HepG2 (cell line): ENCODE results near the gene MYL11. TPM values are rescaled to one million over a fixed set of nuclear protein-coding genes. Genes with fewer than 3 reads are reported as not detected.

ENCODE experiments used
- ARNT2 ChIP-seq: sonication (generic); formaldehyde crosslinking; IDR thresholded peaks from 2 replicates; pipeline ENCODE4 v1.8.0; 2022; ENCODE audit warnings: mild to moderate bottlenecking, low read depth, missing genetic modification reagents, moderate library complexity
- FOXA1 ChIP-seq, 2 experiments: fragments of 450-650 bp in 1 of 2; sonication (generic) in 1 of 2; formaldehyde crosslinking in 1 of 2; IDR thresholded peaks; 2 replicates each; pipeline versions ENCODE4 v1.4.0 to v1.6.1; 2016 to 2020; ENCODE audit warnings: missing genetic modification reagents in 1 of 2
- IKZF1 ChIP-seq: fragments of 450-650 bp; IDR thresholded peaks from 2 replicates; pipeline ENCODE4 v1.7.1; 2016
- IKZF4 ChIP-seq: sonication (generic); formaldehyde crosslinking; IDR thresholded peaks from 2 replicates; pipeline ENCODE4 v1.5.1; 2020; ENCODE audit warnings: borderline replicate concordance, mild to moderate bottlenecking, low read depth, missing genetic modification reagents; ENCODE audit errors: not compliant biosample characterization
- JDP2 ChIP-seq: sonication (generic); formaldehyde crosslinking; IDR thresholded peaks from 2 replicates; pipeline ENCODE4 v1.8.1; 2022; ENCODE audit warnings: missing genetic modification reagents, borderline replicate concordance
- KLF6 ChIP-seq: IDR thresholded peaks from 2 replicates; pipeline ENCODE4 v1.8.0; 2016; ENCODE audit warnings: missing biosample characterization, missing genetic modification reagents
- NR2F2 ChIP-seq: IDR thresholded peaks from 2 replicates; pipeline ENCODE4 v1.6.1; 2012; ENCODE audit warnings: low read depth, inconsistent platforms, borderline replicate concordance
- SMARCC2 ChIP-seq: fragments of 450-650 bp; IDR thresholded peaks from 2 replicates; pipeline ENCODE4 v1.6.1; 2017; ENCODE audit warnings: antibody characterized with exemption, mild to moderate bottlenecking
- SMYD3 ChIP-seq: sonication (generic); formaldehyde crosslinking; IDR thresholded peaks from 2 replicates; pipeline ENCODE4 v1.8.1; 2023; ENCODE audit warnings: mild to moderate bottlenecking, missing genetic modification reagents
- SPEN ChIP-seq: sonication (generic); formaldehyde crosslinking; IDR thresholded peaks from 2 replicates; pipeline ENCODE4 v1.5.1; 2020; ENCODE audit warnings: low read depth, mild to moderate bottlenecking, missing genetic modification reagents
- TBL1XR1 ChIP-seq: fragments of 150-350 bp; IDR thresholded peaks from 2 replicates; pipeline ENCODE4 v1.6.1; 2014; ENCODE audit warnings: borderline replicate concordance, low read length; ENCODE audit not compliant: partially characterized antibody
- U2AF2 ChIP-seq: fragments of 200-400 bp; formaldehyde crosslinking; IDR thresholded peaks from 2 replicates; pipeline ENCODE4 v1.6.1; 2017; ENCODE audit warnings: low read depth, mild to moderate bottlenecking, low read length
- ZBTB2 ChIP-seq: sonication (generic); formaldehyde crosslinking; IDR thresholded peaks from 2 replicates; pipeline ENCODE4 v1.8.0; 2022; ENCODE audit warnings: low read depth, missing genetic modification reagents
- ZFP36L1 ChIP-seq: sonication (generic); formaldehyde crosslinking; IDR thresholded peaks from 2 replicates; pipeline ENCODE4 v1.8.0; 2022; ENCODE audit warnings: mild to moderate bottlenecking, missing genetic modification reagents, moderate library complexity
- ZMYM3 ChIP-seq: sonication (generic); formaldehyde crosslinking; IDR thresholded peaks from 2 replicates; pipeline ENCODE4 v1.5.1; 2020; ENCODE audit warnings: mild to moderate bottlenecking, missing genetic modification reagents
- ZNF558 ChIP-seq: sonication (generic); formaldehyde crosslinking; IDR thresholded peaks from 2 replicates; pipeline ENCODE4 v1.9.0; 2022; ENCODE audit warnings: mild to moderate bottlenecking, missing genetic modification reagents, borderline replicate concordance
- ZNF605 ChIP-seq: sonication (generic); formaldehyde crosslinking; IDR thresholded peaks from 2 replicates; pipeline ENCODE4 v1.8.0; 2022; ENCODE audit warnings: mild to moderate bottlenecking, missing genetic modification reagents
- ZNF609 ChIP-seq: sonication (generic); formaldehyde crosslinking; IDR thresholded peaks from 2 replicates; pipeline ENCODE4 v1.4.0; 2020; ENCODE audit warnings: mild to moderate bottlenecking, missing genetic modification reagents, borderline replicate concordance
- ZNF615 ChIP-seq: sonication (generic); formaldehyde crosslinking; IDR thresholded peaks from 2 replicates; pipeline ENCODE4 v1.5.0; 2020; ENCODE audit warnings: mild to moderate bottlenecking, missing genetic modification reagents, borderline replicate concordance
- ZNF644 ChIP-seq: IDR thresholded peaks from 2 replicates; pipeline ENCODE4 v1.6.1; 2016; ENCODE audit warnings: low read depth
- ZNF766 ChIP-seq: sonication (generic); formaldehyde crosslinking; IDR thresholded peaks from 2 replicates; pipeline ENCODE4 v1.5.0; 2020; ENCODE audit warnings: missing genetic modification reagents, borderline replicate concordance
- ZNF788 ChIP-seq: sonication (generic); formaldehyde crosslinking; IDR thresholded peaks from 2 replicates; pipeline ENCODE4 v1.5.0; 2020; ENCODE audit warnings: mild to moderate bottlenecking, missing genetic modification reagents, borderline replicate concordance
- ZNF790 ChIP-seq: sonication (generic); formaldehyde crosslinking; IDR thresholded peaks from 2 replicates; pipeline ENCODE4 v1.8.0; 2022; ENCODE audit warnings: missing genetic modification reagents, mild to moderate bottlenecking, borderline replicate concordance
- ZSCAN12 ChIP-seq: sonication (generic); formaldehyde crosslinking; IDR thresholded peaks from 2 replicates; pipeline ENCODE4 v1.9.0; 2021; ENCODE audit warnings: mild to moderate bottlenecking, missing genetic modification reagents
- polyA plus RNA-seq, 8 experiments: library from polyadenylated mRNA; depleted of rRNA in 3 of 8; stranded (reverse) in 7 of 8; unstranded in 1 of 8; fragments of >200 nt; fragmentation: Illumina TruSeq in 4 of 8; extraction: Trizol in 4 of 8; gene quantifications; 2 replicates each; pipeline versions ENCODE4 v1.2.1 to v1.2.3, GENCODE V29; 2011 to 2016; ENCODE audit warnings: low read depth in 4 of 8, missing spikeins in 1 of 8, mixed read lengths in 1 of 8; ENCODE audit not compliant: insufficient read depth in 1 of 8
- total RNA-seq, 5 experiments: library from RNA; depleted of rRNA; stranded (reverse); fragments of >200 nt; fragmentation: Illumina TruSeq; extraction: Trizol; gene quantifications; 2 replicates each; pipeline ENCODE4 v1.2.3, GENCODE V29; 2016; ENCODE audit warnings: low read depth in 1 of 5

Gene MYL11
- total and polyA plus RNA-seq, 2 of the 13 experiments (the other 11 are each of a cell fraction or from before 2014, with no cell fraction given): not detected

GRCh38 chr16:30335598-30336474, 38.8 kb upstream of the MYL11 start (continued):
- TF ChIP-seq ZNF609 (peak; percentile 58; the same call in 1 of the 2 replicates), ZSCAN12 (no peak), IKZF4 (CRISPR knock-in tag) (peak; percentile 36), ZNF615 (CRISPR knock-in tag) (peak; percentile 85; the same call in 1 of the 2 replicates), IKZF1 (no peak), ZMYM3 (CRISPR knock-in tag) (peak; percentile 89), ZNF558 (no peak; the same call in 1 of the 2 replicates), ARNT2 (CRISPR knock-in tag) (peak; percentile 64; the same call in 1 of the 2 replicates), ZNF644 (peak; percentile 95), SMARCC2 (no peak), ZNF766 (CRISPR knock-in tag) (peak; percentile 55; the same call in 1 of the 2 replicates), ZNF790 (CRISPR knock-in tag) (peak; percentile 58; the same call in 1 of the 2 replicates), KLF6 (CRISPR knock-in tag) (peak; percentile 55; the same call in 1 of the 2 replicates), FOXA1 (IDR thresholded peaks at IDR 0.05) (no peak), FOXA1 (CRISPR knock-in tag; IDR thresholded peaks at IDR 0.05) (peak; percentile 3; the same call in 1 of the 2 replicates), ZBTB2 (CRISPR knock-in tag) (peak; percentile 36; the same call in 1 of the 2 replicates), ZFP36L1 (peak; percentile 40; the same call in 1 of the 2 replicates), SMYD3 (CRISPR knock-in tag) (peak; percentile 87; the same call in 1 of the 2 replicates), ZNF605 (CRISPR knock-in tag) (peak; percentile 83), JDP2 (CRISPR knock-in tag) (no peak), SPEN (CRISPR knock-in tag) (peak; percentile 55), TBL1XR1 (no peak), NR2F2 (peak; percentile 80), ZNF788 (CRISPR knock-in tag) (peak; percentile 66; the same call in 1 of the 2 replicates), U2AF2 (no peak)
